ENCODE measurements around the gene GFER. TPM values are rescaled to one million over a fixed set of nuclear protein-coding genes. Genes with fewer than 3 reads are reported as not detected.

Gene GFER
- total RNA-seq, 1 experiment from 2014 or later = 64.5 TPM

- Histone ChIP-seq H3K27me3 (no peaks in the 10 kb centered on the region), H3K4me3 (no peak overlapping the region), H3K36me3 (no peaks in the 10 kb centered on the region), H3K9me3 (no peaks in the 10 kb centered on the region)
- no peak for DNase-seq
Observed at GRCh38 chr16:2034696-2035430, 50.9 kb downstream of the GFER start.

GRCh38 chr16:2035431-2036199 is 51.6 kb downstream of the GFER start:
- Histone ChIP-seq H3K36me3 (no peaks in the 10 kb centered on the region), H3K27me3 (no peaks in the 10 kb centered on the region), H3K4me3 (no peak overlapping the region), H3K9me3 (no peaks in the 10 kb centered on the region)
- peak; percentile 75 for DNase-seq

DNA sequence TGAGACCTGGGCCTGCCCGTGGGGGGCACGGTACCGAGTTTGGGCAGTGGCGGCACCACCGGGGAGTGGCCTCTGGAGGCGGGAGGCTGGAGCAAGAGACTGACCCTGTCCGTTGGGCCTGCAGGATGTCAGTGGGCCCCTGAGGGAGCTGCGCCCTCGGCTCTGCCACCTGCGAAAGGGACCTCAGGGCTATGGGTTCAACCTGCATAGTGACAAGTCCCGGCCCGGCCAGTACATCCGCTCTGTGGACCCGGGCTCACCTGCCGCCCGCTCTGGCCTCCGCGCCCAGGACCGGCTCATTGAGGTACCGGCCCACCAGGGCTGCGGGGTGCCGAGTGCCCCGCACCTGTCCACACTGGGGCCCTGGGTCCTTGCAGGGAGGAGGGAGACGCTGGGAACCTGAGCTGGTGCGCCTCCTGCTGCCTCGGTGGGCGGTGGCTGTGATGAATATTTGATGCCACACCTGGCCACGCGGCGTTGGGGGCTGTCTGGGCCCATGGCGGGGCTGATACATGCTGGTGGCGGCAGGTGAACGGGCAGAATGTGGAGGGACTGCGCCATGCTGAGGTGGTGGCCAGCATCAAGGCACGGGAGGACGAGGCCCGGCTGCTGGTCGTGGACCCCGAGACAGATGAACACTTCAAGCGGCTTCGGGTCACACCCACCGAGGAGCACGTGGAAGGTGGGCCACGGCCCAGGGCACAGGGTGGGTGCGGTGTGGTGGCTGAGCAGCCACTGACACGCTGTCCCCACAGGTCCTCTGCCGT is 52.4 kb downstream of the GFER start:
- no peak for DNase-seq
- no peaks in the 10 kb centered on the region for H3K9me3 ChIP-seq
- no peak overlapping the region for H3K4me3 ChIP-seq
- H3K27me3 ChIP-seq = no peaks in the 10 kb centered on the region
- H3K36me3 ChIP-seq = no peaks in the 10 kb centered on the region

DNA sequence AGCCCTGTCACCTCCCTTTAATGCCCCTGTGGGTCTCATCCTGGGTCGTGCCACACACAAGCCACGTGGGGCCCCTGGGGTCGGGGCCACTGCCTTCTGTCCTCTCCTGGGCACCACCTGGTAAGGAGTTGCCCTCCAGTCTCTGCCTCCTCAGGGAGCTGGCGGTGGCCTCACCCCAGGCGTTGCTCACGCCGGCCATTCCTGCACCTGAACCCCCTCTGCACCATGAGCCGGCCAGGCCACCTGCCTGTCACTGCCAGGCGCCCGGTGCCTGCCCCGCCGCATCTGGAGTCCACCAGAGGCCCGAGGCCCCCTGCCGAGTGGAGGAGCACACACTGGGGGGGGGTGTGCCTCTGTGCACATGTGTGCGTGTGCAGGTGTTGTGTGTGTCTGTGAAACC is 53.1 kb downstream of the GFER start:
- Histone ChIP-seq H3K36me3 (no peaks in the 10 kb centered on the region), H3K9me3 (no peaks in the 10 kb centered on the region), H3K27me3 (no peaks in the 10 kb centered on the region), H3K4me3 (no peak overlapping the region)
- no peak for DNase-seq

Other genes with a start within 250 kb of the GFER start
- 0.46 TPM in 1 of 2 replicates, not detected in the other for gene NME3, start 212.7 kb upstream of the GFER start, total RNA-seq (2014; rRNA removed; shearing (Covaris generic); ENCODE audit: low replicate concordance)
- gene EME2, start 211.4 kb upstream of the GFER start, total RNA-seq (2014; rRNA removed; shearing (Covaris generic); ENCODE audit: low replicate concordance) = 3.3 and 6.6 TPM in 2 replicates
- gene MRPS34, start 211.1 kb upstream of the GFER start, total RNA-seq (2014; rRNA removed; shearing (Covaris generic); ENCODE audit: low replicate concordance) = 225 and 308 TPM in 2 replicates
- gene SPSB3, start 201.6 kb upstream of the GFER start, total RNA-seq (2014; rRNA removed; shearing (Covaris generic); ENCODE audit: low replicate concordance) = 34.3 and 40.3 TPM in 2 replicates
- gene NUBP2, start 201.2 kb upstream of the GFER start, total RNA-seq (2014; rRNA removed; shearing (Covaris generic); ENCODE audit: low replicate concordance) = 156 and 163 TPM in 2 replicates
- not detected in 2 replicates for gene IGFALS, start 190.5 kb upstream of the GFER start, total RNA-seq (2014; rRNA removed; shearing (Covaris generic); ENCODE audit: low replicate concordance)
- 120 and 186 TPM in 2 replicates for gene HAGH, start 157.4 kb upstream of the GFER start, total RNA-seq (2014; rRNA removed; shearing (Covaris generic); ENCODE audit: low replicate concordance)
- gene FAHD1, start 157.0 kb upstream of the GFER start, total RNA-seq (2014; rRNA removed; shearing (Covaris generic); ENCODE audit: low replicate concordance) = 33.4 and 35.4 TPM in 2 replicates
- 21.6 and 71.1 TPM in 2 replicates for gene MEIOB, start 112.0 kb upstream of the GFER start, total RNA-seq (2014; rRNA removed; shearing (Covaris generic); ENCODE audit: low replicate concordance)
- not detected in 2 replicates for gene HS3ST6, start 65.8 kb upstream of the GFER start, total RNA-seq (2014; rRNA removed; shearing (Covaris generic); ENCODE audit: low replicate concordance)
- 99.5 and 116 TPM in 2 replicates for gene MSRB1, start 41.0 kb upstream of the GFER start, total RNA-seq (2014; rRNA removed; shearing (Covaris generic); ENCODE audit: low replicate concordance)
- gene RPL3L, start 29.5 kb upstream of the GFER start, total RNA-seq (2014; rRNA removed; shearing (Covaris generic); ENCODE audit: low replicate concordance) = not detected in 2 replicates
- gene NDUFB10, start 24.7 kb upstream of the GFER start, total RNA-seq (2014; rRNA removed; shearing (Covaris generic); ENCODE audit: low replicate concordance) = 406 and 819 TPM in 2 replicates
- 8,634 and 16,603 TPM in 2 replicates for gene RPS2, start 19.4 kb upstream of the GFER start, total RNA-seq (2014; rRNA removed; shearing (Covaris generic); ENCODE audit: low replicate concordance)
- not detected in 2 replicates for gene RNF151, start 17.3 kb upstream of the GFER start, total RNA-seq (2014; rRNA removed; shearing (Covaris generic); ENCODE audit: low replicate concordance)
- 75.4 and 134 TPM in 2 replicates for gene TBL3, start 12.1 kb upstream of the GFER start, total RNA-seq (2014; rRNA removed; shearing (Covaris generic); ENCODE audit: low replicate concordance)
- not detected in 2 replicates for gene NOXO1, start 2.7 kb upstream of the GFER start, total RNA-seq (2014; rRNA removed; shearing (Covaris generic); ENCODE audit: low replicate concordance)
- 0.07 TPM in 1 of 2 replicates, not detected in the other for gene SYNGR3, start 5.8 kb downstream of the GFER start, total RNA-seq (2014; rRNA removed; shearing (Covaris generic); ENCODE audit: low replicate concordance)
- gene ZNF598, start 25.6 kb downstream of the GFER start, total RNA-seq (2014; rRNA removed; shearing (Covaris generic); ENCODE audit: low replicate concordance) = 75.0 and 86.5 TPM in 2 replicates
- gene NPW, start 35.6 kb downstream of the GFER start, total RNA-seq (2014; rRNA removed; shearing (Covaris generic); ENCODE audit: low replicate concordance) = not detected in 2 replicates
- gene NHERF2, start 42.7 kb downstream of the GFER start, total RNA-seq (2014; rRNA removed; shearing (Covaris generic); ENCODE audit: low replicate concordance) = 15.9 and 19.0 TPM in 2 replicates
- gene NTHL1, start 63.6 kb downstream of the GFER start, total RNA-seq (2014; rRNA removed; shearing (Covaris generic); ENCODE audit: low replicate concordance) = 57.1 and 74.7 TPM in 2 replicates
- 24.1 and 64.4 TPM in 2 replicates for gene TSC2, start 63.8 kb downstream of the GFER start, total RNA-seq (2014; rRNA removed; shearing (Covaris generic); ENCODE audit: low replicate concordance)
- 60.2 and 106 TPM in 2 replicates for gene PKD1, start 151.7 kb downstream of the GFER start, total RNA-seq (2014; rRNA removed; shearing (Covaris generic); ENCODE audit: low replicate concordance)
- gene RAB26, start 164.4 kb downstream of the GFER start, total RNA-seq (2014; rRNA removed; shearing (Covaris generic); ENCODE audit: low replicate concordance) = not detected in 2 replicates
- gene TRAF7, start 171.6 kb downstream of the GFER start, total RNA-seq (2014; rRNA removed; shearing (Covaris generic); ENCODE audit: low replicate concordance) = 68.0 and 111 TPM in 2 replicates
- 0.02 and 1.0 TPM in 2 replicates for gene CASKIN1, start 212.4 kb downstream of the GFER start, total RNA-seq (2014; rRNA removed; shearing (Covaris generic); ENCODE audit: low replicate concordance)
- 29.0 and 42.6 TPM in 2 replicates for gene MLST8, start 221.3 kb downstream of the GFER start, total RNA-seq (2014; rRNA removed; shearing (Covaris generic); ENCODE audit: low replicate concordance)
- gene BRICD5, start 226.7 kb downstream of the GFER start, total RNA-seq (2014; rRNA removed; shearing (Covaris generic); ENCODE audit: low replicate concordance) = 0.39 and 1.3 TPM in 2 replicates
- gene PGP, start 230.6 kb downstream of the GFER start, total RNA-seq (2014; rRNA removed; shearing (Covaris generic); ENCODE audit: low replicate concordance) = 31.7 and 43.8 TPM in 2 replicates
- gene E4F1, start 239.4 kb downstream of the GFER start, total RNA-seq (2014; rRNA removed; shearing (Covaris generic); ENCODE audit: low replicate concordance) = 43.2 and 56.5 TPM in 2 replicates